ENCODE data around the gene TSPEAR.

DNA sequence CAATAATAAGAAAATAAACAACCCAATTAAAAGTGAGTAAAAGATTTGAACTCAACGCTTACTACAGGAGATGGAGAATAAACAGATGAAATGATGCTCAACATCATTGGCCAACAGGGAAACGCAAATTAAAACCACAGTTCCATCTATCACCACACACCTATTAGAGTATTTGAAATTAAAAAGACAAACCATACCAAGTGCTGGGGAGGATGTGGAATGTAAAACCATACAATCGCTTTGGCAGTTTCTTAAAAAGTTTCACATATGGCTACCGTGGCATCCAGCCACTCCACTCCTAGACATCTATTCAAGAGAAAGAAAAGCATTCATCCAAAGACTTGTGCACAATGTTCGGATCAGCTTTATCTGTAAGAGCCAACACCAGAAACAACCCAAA is 257.3 kb downstream of the TSPEAR start:
- TF ChIP-seq, protein P1, sequence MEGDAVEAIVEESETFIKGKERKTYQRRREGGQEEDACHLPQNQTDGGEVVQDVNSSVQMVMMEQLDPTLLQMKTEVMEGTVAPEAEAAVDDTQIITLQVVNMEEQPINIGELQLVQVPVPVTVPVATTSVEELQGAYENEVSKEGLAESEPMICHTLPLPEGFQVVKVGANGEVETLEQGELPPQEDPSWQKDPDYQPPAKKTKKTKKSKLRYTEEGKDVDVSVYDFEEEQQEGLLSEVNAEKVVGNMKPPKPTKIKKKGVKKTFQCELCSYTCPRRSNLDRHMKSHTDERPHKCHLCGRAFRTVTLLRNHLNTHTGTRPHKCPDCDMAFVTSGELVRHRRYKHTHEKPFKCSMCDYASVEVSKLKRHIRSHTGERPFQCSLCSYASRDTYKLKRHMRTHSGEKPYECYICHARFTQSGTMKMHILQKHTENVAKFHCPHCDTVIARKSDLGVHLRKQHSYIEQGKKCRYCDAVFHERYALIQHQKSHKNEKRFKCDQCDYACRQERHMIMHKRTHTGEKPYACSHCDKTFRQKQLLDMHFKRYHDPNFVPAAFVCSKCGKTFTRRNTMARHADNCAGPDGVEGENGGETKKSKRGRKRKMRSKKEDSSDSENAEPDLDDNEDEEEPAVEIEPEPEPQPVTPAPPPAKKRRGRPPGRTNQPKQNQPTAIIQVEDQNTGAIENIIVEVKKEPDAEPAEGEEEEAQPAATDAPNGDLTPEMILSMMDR (IDR thresholded peaks at IDR 0.05), result no peak
- TF ChIP-seq EZH2 (IDR thresholded peaks at IDR 0.05; ENCODE audit: borderline replicate concordance, insufficient read depth, low read depth, low read length, poor library complexity, severe bottlenecking), result no peak

Measured in B cell (primary cell).